HepG2 (cell line): ENCODE data around the gene OR1S2. TPM values are rescaled to one million over a fixed set of nuclear protein-coding genes. Genes with fewer than 3 reads are reported as not detected.

Source experiments
- ATAC-seq: fragments of 200-7000 bp; cut with Tn5 transposase; 3 replicates; pipeline ENCODE4 v1.9.1; 2020; ENCODE audit warnings: mild to moderate bottlenecking, moderate library complexity
- BruUV-seq: library from RNA; stranded (reverse); fragments of 400-500 nt; replicated peaks from 2 replicates; lab custom pipeline; 2021; lab: Mats Ljungman, UMichigan
- CTCF ChIA-PET: fragments of 300-600 bp; formaldehyde crosslinking; extraction: SDS; loops from one replicate; lab custom pipeline; 2021; ENCODE audit warnings: low total read pairs, inconsistent platforms, low intra/inter-chr PET ratio; lab: Yijun Ruan, JAX
- POLR2A ChIA-PET: fragments of 350-600 bp; sonication (Branson Sonifier 250); formaldehyde crosslinking; loops from one replicate; lab custom pipeline; 2020; ENCODE audit warnings: antibody characterized with exemption, inconsistent platforms; lab: Yijun Ruan, JAX
- DNase-seq: peaks from one replicate; pipeline ENCODE4 v3.0.0-alpha.2; 2015; ENCODE audit warnings: low spot score
- FAIRE-seq: peaks from 3 replicates; lab custom pipeline; 2011; peaks lifted over from hg19 to GRCh38; lab: Jason Lieb, UNC
- H2AFZ ChIP-seq: one replicate; pipeline ENCODE4 v1.6.1; 2011; ENCODE audit warnings: low read length, inconsistent platforms
- H3K27ac ChIP-seq: fragments of 300-600 bp; 3 replicates; pipeline ENCODE4 v1.8.0; 2011; ENCODE audit warnings: mixed run types, mild to moderate bottlenecking, mixed read lengths, low read length, inconsistent platforms; ENCODE audit not compliant: insufficient read depth; ENCODE audit errors: extremely low read length
- H3K27me3 ChIP-seq, 2 experiments: fragments of 200-600 bp in 1 of 2; 2 replicates in 1 of 2; 3 replicates in 1 of 2; pipeline versions ENCODE4 v1.6.0 to v1.8.0; 2011; ENCODE audit warnings: low read length in 2 of 2, mild to moderate bottlenecking in 2 of 2, moderate library complexity in 2 of 2, inconsistent platforms in 1 of 2; ENCODE audit not compliant: insufficient read depth in 2 of 2, control insufficient read depth in 1 of 2
- H3K36me3 ChIP-seq, 2 experiments: fragments of 200-600 bp in 1 of 2; replicated peaks in 1 of 2; 2 replicates in 1 of 2; 3 replicates in 1 of 2; pipeline versions ENCODE4 v1.5.1 to v1.8.0; 2011; ENCODE audit warnings: low read length in 2 of 2, inconsistent platforms in 1 of 2; ENCODE audit not compliant: insufficient read depth in 2 of 2, control insufficient read depth in 1 of 2
- H3K4me1 ChIP-seq: 2 replicates; pipeline ENCODE4 v1.5.1; 2012; ENCODE audit warnings: low read length, inconsistent platforms; ENCODE audit not compliant: insufficient read depth
- H3K4me2 ChIP-seq: 2 replicates; pipeline ENCODE4 v1.6.0; 2011; ENCODE audit warnings: low read depth, low read length, inconsistent platforms
- H3K4me3 ChIP-seq, 3 experiments: fragments of 200-600 bp in 1 of 3; sonication (generic), shearing (Covaris generic) in 1 of 3; replicated peaks in 1 of 3; 2 replicates each; pipeline ENCODE4 v1.5.1; 2011 to 2016; ENCODE audit warnings: low read length in 3 of 3, inconsistent platforms in 2 of 3, low read depth in 2 of 3, mild to moderate bottlenecking in 2 of 3, control low read depth in 1 of 3, mixed read lengths in 1 of 3; ENCODE audit not compliant: insufficient read depth in 1 of 3
- H3K79me2 ChIP-seq: one replicate; pipeline ENCODE4 v1.6.1; 2011; ENCODE audit warnings: low read length, inconsistent platforms; ENCODE audit not compliant: insufficient read depth
- H3K9ac ChIP-seq: 2 replicates; pipeline ENCODE4 v1.6.0; 2011; ENCODE audit warnings: mild to moderate bottlenecking, low read depth, low read length, inconsistent platforms; ENCODE audit not compliant: insufficient read depth
- H3K9me3 ChIP-seq: 2 replicates; pipeline ENCODE4 v1.5.1; 2012; ENCODE audit warnings: mild to moderate bottlenecking, low read length
- H4K20me1 ChIP-seq: 2 replicates; pipeline ENCODE4 v1.6.0; 2011; ENCODE audit warnings: inconsistent platforms, mild to moderate bottlenecking, low read length, moderate library complexity; ENCODE audit not compliant: insufficient read depth
- AGO1 ChIP-seq: fragments of 200-400 bp; formaldehyde crosslinking; IDR thresholded peaks from 2 replicates; pipeline ENCODE4 v1.6.1; 2017; ENCODE audit warnings: mild to moderate bottlenecking, low read depth, low read length, moderate library complexity; ENCODE audit not compliant: poor library complexity, severe bottlenecking
- BCLAF1 ChIP-seq: fragments of 450-650 bp; IDR thresholded peaks from 2 replicates; pipeline ENCODE4 v1.6.1; 2017; ENCODE audit warnings: mild to moderate bottlenecking
- MZF1 ChIP-seq: sonication (generic); formaldehyde crosslinking; IDR thresholded peaks from 2 replicates; pipeline ENCODE4 v1.8.1; 2023; ENCODE audit warnings: mild to moderate bottlenecking, missing genetic modification reagents, borderline replicate concordance
- PAF1 ChIP-seq: IDR thresholded peaks from 2 replicates; pipeline ENCODE4 v1.6.1; 2016; ENCODE audit warnings: missing genetic modification reagents, missing compliant biosample characterization
- ZMYM2 ChIP-seq: sonication (generic); formaldehyde crosslinking; IDR thresholded peaks from 2 replicates; pipeline ENCODE4 v1.8.0; 2022; ENCODE audit warnings: mild to moderate bottlenecking, missing genetic modification reagents
- ZNF512 ChIP-seq: sonication (generic); formaldehyde crosslinking; IDR thresholded peaks from 2 replicates; pipeline ENCODE4 v1.4.0; 2020; ENCODE audit warnings: mild to moderate bottlenecking, missing genetic modification reagents
- ZNF530 ChIP-seq: sonication (generic); formaldehyde crosslinking; IDR thresholded peaks from 2 replicates; pipeline ENCODE4 v1.5.0; 2020; ENCODE audit warnings: low read depth, mild to moderate bottlenecking, missing genetic modification reagents
- ZNF687 ChIP-seq: sonication (generic); formaldehyde crosslinking; IDR thresholded peaks from 2 replicates; pipeline ENCODE4 v1.5.1; 2020; ENCODE audit warnings: mild to moderate bottlenecking, missing genetic modification reagents, moderate library complexity
- WGBS: methylation state at CpG from one replicate; pipeline ENCODE4 v1.1.6; 2017; ENCODE audit warnings: low lambda C conversion rate; 5-methylcytosine and 5-hydroxymethylcytosine counted together
- in situ Hi-C: cut with HindIII; loops from 2 replicates; pipeline ENCODE4 v1.10.0; 2017; ENCODE audit warnings: low pct_unique_long_range_greater_than_20kb; ENCODE audit not compliant: extremely low pct_ligation_motif_present
- intact Hi-C: fragments of 100-400 bp; cut with micrococcal nuclease; formaldehyde crosslinking; loops from one replicate; pipeline ENCODE4 v1.10.0; 2022; ENCODE audit not compliant: unreplicated experiment
- polyA plus RNA-seq, 8 experiments: library from polyadenylated mRNA; depleted of rRNA in 3 of 8; stranded (reverse) in 7 of 8; unstranded in 1 of 8; fragments of >200 nt; fragmentation: Illumina TruSeq in 4 of 8; extraction: Trizol in 4 of 8; gene quantifications; 2 replicates each; pipeline versions ENCODE4 v1.2.1 to v1.2.3, GENCODE V29; 2011 to 2016; ENCODE audit warnings: low read depth in 4 of 8, missing spikeins in 1 of 8, mixed read lengths in 1 of 8; ENCODE audit not compliant: insufficient read depth in 1 of 8
- total RNA-seq, 5 experiments: library from RNA; depleted of rRNA; stranded (reverse); fragments of >200 nt; fragmentation: Illumina TruSeq; extraction: Trizol; gene quantifications; 2 replicates each; pipeline ENCODE4 v1.2.3, GENCODE V29; 2016; ENCODE audit warnings: low read depth in 1 of 5
- TF ChIP-seq, protein P1 (sequence below): sonication (generic); formaldehyde crosslinking; IDR thresholded peaks from 2 replicates; pipeline ENCODE4 v1.8.0; 2022; ENCODE audit warnings: mild to moderate bottlenecking, missing genetic modification reagents
- TF ChIP-seq, protein P2 (sequence below): IDR thresholded peaks from 2 replicates; pipeline ENCODE4 v1.6.1; 2016; ENCODE audit warnings: low read depth
- TF ChIP-seq, protein P3 (sequence below): sonication (generic); formaldehyde crosslinking; IDR thresholded peaks from 2 replicates; pipeline ENCODE4 v1.4.0; 2020; ENCODE audit warnings: mild to moderate bottlenecking, missing genetic modification reagents

OR1S2 gene
- total and polyA plus RNA-seq, 2 of the 13 experiments (the other 11 are each of a cell fraction or from before 2014, with no cell fraction given): not detected

DNA sequence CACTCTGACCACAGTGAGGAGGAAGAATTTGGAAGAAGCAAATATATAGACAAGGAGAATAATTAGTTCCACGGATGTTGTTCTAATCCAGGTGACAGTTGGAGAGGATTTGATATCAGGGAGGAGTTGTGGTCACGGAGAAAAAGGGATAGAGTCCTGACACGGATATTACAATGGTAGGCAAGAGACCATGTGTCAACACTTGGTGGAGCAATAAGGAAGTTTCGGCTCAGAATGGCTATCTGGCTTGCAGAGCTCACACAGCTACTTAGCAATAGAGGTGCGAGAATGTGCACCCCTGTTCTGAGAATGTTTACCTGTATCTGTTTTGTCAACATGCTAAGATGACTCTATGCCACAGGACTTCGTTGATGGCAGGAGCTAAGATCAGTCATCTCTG is 25.5 kb downstream of the OR1S2 start:
- intact Hi-C loops (no loop called here), in situ Hi-C loops (no loop called here)
- Histone ChIP-seq H3K9me3 (no peaks in the 10 kb centered on the region), H3K4me1 (peaks cover 14% of the 10 kb centered on the region; the same call in 1 of the 2 replicates), H3K9ac (no peak overlapping the region), H3K36me3 (no peaks in the 10 kb centered on the region), H3K27me3 (no peaks in the 10 kb centered on the region), H2AFZ (no peak overlapping the region), H3K27ac (no peak overlapping the region), H4K20me1 (no peaks in the 10 kb centered on the region), H3K4me2 (no peak overlapping the region), H3K79me2 (no peaks in the 10 kb centered on the region), H3K4me3 (no peak overlapping the region)
- 46% methylated on average over 6 of the region's 6 CpGs for WGBS
- ATAC-seq (no peak), DNase-seq (no peak), FAIRE-seq (no peak)
- ChIA-PET CTCF (no interaction called here), POLR2A (no interaction called here)
- BruUV-seq: no TSS peak
- no peak for TF ChIP-seq ZNF512
- TF ChIP-seq MZF1: no peak
- no peak for TF ChIP-seq ZNF530
- TF ChIP-seq BCLAF1: no peak
- TF ChIP-seq, protein P1, sequence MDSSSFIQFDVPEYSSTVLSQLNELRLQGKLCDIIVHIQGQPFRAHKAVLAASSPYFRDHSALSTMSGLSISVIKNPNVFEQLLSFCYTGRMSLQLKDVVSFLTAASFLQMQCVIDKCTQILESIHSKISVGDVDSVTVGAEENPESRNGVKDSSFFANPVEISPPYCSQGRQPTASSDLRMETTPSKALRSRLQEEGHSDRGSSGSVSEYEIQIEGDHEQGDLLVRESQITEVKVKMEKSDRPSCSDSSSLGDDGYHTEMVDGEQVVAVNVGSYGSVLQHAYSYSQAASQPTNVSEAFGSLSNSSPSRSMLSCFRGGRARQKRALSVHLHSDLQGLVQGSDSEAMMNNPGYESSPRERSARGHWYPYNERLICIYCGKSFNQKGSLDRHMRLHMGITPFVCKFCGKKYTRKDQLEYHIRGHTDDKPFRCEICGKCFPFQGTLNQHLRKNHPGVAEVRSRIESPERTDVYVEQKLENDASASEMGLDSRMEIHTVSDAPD: no peak
- TF ChIP-seq, protein P2, sequence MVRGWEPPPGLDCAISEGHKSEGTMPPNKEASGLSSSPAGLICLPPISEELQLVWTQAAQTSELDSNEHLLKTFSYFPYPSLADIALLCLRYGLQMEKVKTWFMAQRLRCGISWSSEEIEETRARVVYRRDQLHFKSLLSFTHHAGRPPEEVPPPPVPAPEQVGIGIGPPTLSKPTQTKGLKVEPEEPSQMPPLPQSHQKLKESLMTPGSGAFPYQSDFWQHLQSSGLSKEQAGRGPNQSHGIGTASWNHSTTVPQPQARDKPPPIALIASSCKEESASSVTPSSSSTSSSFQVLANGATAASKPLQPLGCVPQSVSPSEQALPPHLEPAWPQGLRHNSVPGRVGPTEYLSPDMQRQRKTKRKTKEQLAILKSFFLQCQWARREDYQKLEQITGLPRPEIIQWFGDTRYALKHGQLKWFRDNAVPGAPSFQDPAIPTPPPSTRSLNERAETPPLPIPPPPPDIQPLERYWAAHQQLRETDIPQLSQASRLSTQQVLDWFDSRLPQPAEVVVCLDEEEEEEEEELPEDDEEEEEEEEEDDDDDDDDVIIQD (CRISPR knock-in tag): no peak
- TF ChIP-seq AGO1: no peak
- no peak for TF ChIP-seq ZMYM2 (CRISPR knock-in tag)
- TF ChIP-seq, protein P3, sequence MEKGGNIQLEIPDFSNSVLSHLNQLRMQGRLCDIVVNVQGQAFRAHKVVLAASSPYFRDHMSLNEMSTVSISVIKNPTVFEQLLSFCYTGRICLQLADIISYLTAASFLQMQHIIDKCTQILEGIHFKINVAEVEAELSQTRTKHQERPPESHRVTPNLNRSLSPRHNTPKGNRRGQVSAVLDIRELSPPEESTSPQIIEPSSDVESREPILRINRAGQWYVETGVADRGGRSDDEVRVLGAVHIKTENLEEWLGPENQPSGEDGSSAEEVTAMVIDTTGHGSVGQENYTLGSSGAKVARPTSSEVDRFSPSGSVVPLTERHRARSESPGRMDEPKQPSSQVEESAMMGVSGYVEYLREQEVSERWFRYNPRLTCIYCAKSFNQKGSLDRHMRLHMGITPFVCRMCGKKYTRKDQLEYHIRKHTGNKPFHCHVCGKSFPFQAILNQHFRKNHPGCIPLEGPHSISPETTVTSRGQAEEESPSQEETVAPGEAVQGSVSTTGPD: no peak
- TF ChIP-seq PAF1 (CRISPR knock-in tag): no peak
- TF ChIP-seq ZNF687 (CRISPR knock-in tag): no peak
